Suprapubic skin (tissue), 4 donors: ENCODE measurements around the gene MBD3L2B.

ENCODE experiments used
- POLR2A ChIP-seq, 2 donors: fragments of 450-650 bp; IDR thresholded peaks; one replicate each; pipeline ENCODE4 v1.6.1; 2017; ENCODE audit warnings: antibody characterized with exemption in 2 of 2, mild to moderate bottlenecking in 2 of 2, moderate library complexity in 2 of 2
- POLR2AphosphoS5 ChIP-seq, 3 donors: sonication (generic); formaldehyde crosslinking; IDR thresholded peaks; one replicate each; pipeline ENCODE4 v1.6.1; 2017; ENCODE audit warnings: antibody characterized with exemption in 3 of 3
- TF ChIP-seq, protein P1 (sequence below), 2 donors: fragments of 200-600 bp in 1 of 2; fragments of 450-650 bp in 1 of 2; sonication (generic) in 1 of 2; IDR thresholded peaks; one replicate each; pipeline ENCODE4 v1.5.1; 2016 to 2019; ENCODE audit warnings: antibody characterized with exemption in 2 of 2, mild to moderate bottlenecking in 1 of 2, moderate library complexity in 1 of 2

- TF ChIP-seq, protein P1, sequence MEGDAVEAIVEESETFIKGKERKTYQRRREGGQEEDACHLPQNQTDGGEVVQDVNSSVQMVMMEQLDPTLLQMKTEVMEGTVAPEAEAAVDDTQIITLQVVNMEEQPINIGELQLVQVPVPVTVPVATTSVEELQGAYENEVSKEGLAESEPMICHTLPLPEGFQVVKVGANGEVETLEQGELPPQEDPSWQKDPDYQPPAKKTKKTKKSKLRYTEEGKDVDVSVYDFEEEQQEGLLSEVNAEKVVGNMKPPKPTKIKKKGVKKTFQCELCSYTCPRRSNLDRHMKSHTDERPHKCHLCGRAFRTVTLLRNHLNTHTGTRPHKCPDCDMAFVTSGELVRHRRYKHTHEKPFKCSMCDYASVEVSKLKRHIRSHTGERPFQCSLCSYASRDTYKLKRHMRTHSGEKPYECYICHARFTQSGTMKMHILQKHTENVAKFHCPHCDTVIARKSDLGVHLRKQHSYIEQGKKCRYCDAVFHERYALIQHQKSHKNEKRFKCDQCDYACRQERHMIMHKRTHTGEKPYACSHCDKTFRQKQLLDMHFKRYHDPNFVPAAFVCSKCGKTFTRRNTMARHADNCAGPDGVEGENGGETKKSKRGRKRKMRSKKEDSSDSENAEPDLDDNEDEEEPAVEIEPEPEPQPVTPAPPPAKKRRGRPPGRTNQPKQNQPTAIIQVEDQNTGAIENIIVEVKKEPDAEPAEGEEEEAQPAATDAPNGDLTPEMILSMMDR (IDR thresholded peaks at IDR 0.05), result no peak
- TF ChIP-seq POLR2A (IDR thresholded peaks at IDR 0.05) (no peak), POLR2AphosphoS5 (IDR thresholded peaks at IDR 0.05) (no peak)
These were observed 7.6 kb downstream of the MBD3L2B start for GRCh38 chr19:7013678-7014077.
